Measurements from ENCODE around the gene ARHGEF28. TPM values are rescaled to one million over a fixed set of nuclear protein-coding genes. Genes with fewer than 3 reads are reported as not detected.

ARHGEF28 gene
- total RNA-seq, 4 donors from 2014 or later, result 9.8 to 18.7 (median 18.6) TPM

DNA sequence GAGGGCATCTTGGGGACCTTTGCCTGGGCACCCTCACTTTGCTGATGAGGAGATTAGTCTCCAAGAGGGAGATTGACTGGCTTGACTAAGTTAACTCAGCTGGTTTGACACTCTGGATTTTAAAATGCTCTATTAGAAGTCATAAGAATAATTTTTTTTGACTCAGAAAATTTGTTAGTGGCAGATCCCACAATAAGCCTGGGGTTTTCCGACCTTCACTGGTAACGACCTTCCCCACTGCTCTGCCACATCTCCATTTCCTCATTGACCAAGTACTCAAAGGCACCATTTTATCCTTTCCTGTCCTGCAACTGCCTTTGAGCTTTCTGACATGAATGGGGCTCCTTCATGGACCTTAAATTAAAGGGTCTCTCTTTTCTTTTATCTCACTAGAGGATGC is 67.0 kb downstream of the ARHGEF28 start:
- H3K27ac ChIP-seq, result no peak overlapping the region
- no peak for TF ChIP-seq POLR2AphosphoS5 (IDR thresholded peaks at IDR 0.05)
- TF ChIP-seq CTCF (IDR thresholded peaks at IDR 0.05), result no peak
- TF ChIP-seq EP300 (IDR thresholded peaks at IDR 0.05; ENCODE audit: low read depth), result no peak
- no peak for TF ChIP-seq POLR2A (IDR thresholded peaks at IDR 0.05)
- intact Hi-C loops (cut with DNase I; ENCODE audit: low total_unique reads), result no loop called here
- no peaks in the 10 kb centered on the region for H3K27me3 ChIP-seq
- in situ Hi-C loops (cut with MboI; ENCODE audit: low pct_ligation_motif_present in 1 of 4, low pct_unique_long_range_greater_than_20kb in 1 of 4, low sequenced_read_pairs in 3 of 4), result loop anchor here in 1 of 4 donors (5.0 kb wide), 1 partner anchor 101 kb away; no protein-coding TSS in a partner anchor
- no peak overlapping the region for H3K4me3 ChIP-seq
- no peak for DNase-seq
- H3K4me1 ChIP-seq, result peaks cover 0 to 10% (median 0%) of the 10 kb centered on the region in 4 donors
- no peaks in the 10 kb centered on the region for H3K9me3 ChIP-seq
- WGBS, 2 donors (ENCODE audit: low coverage in 1 of 2), result 75% methylated on average over 2 of the region's 2 CpGs; no CpG with 5 or more reads in 1 of the 2 donors
- no peaks in the 10 kb centered on the region for H3K36me3 ChIP-seq

- Histone ChIP-seq H3K9me3 (no peaks in the 10 kb centered on the region), H3K27me3 (no peaks in the 10 kb centered on the region), H3K27ac (no peak overlapping the region), H3K4me1 (peaks cover 0 to 10% (median 0%) of the 10 kb centered on the region in 4 donors), H3K4me3 (no peak overlapping the region), H3K36me3 (no peaks in the 10 kb centered on the region)
- in situ Hi-C loops (cut with MboI; ENCODE audit: low pct_ligation_motif_present in 1 of 4, low pct_unique_long_range_greater_than_20kb in 1 of 4, low sequenced_read_pairs in 3 of 4), result loop anchor here in 1 of 4 donors (5.0 kb wide), 1 partner anchor 101 kb away; no protein-coding TSS in a partner anchor
- 23 to 39% methylated on average over 2 to 4 of the region's 4 CpGs for WGBS, 2 donors (ENCODE audit: low coverage in 1 of 2)
- peak; percentile 17 for DNase-seq
- intact Hi-C loops (cut with DNase I; ENCODE audit: low total_unique reads), result no loop called here
- TF ChIP-seq CTCF (IDR thresholded peaks at IDR 0.05) (peak; percentile 45 to 55 (median 53)), EP300 (IDR thresholded peaks at IDR 0.05; ENCODE audit: low read depth) (no peak), POLR2A (IDR thresholded peaks at IDR 0.05) (no peak)
These were observed 67.6 kb downstream of the ARHGEF28 start for GRCh38 chr5:73693573-73694061.

GRCh38 chr5:73694089-73694488 is 68.1 kb downstream of the ARHGEF28 start:
- Histone ChIP-seq H3K27ac (no peak overlapping the region), H3K9me3 (no peaks in the 10 kb centered on the region), H3K36me3 (no peaks in the 10 kb centered on the region), H3K27me3 (no peaks in the 10 kb centered on the region), H3K4me1 (peaks cover 0 to 10% (median 0%) of the 10 kb centered on the region in 4 donors), H3K4me3 (no peak overlapping the region)
- 57 to 64% methylated on average over 2 of the region's 2 CpGs for WGBS, 2 donors (ENCODE audit: low coverage in 1 of 2)
- no peak for DNase-seq
- in situ Hi-C loops (cut with MboI; ENCODE audit: low pct_ligation_motif_present in 1 of 4, low pct_unique_long_range_greater_than_20kb in 1 of 4, low sequenced_read_pairs in 3 of 4), result loop anchor here in 1 of 4 donors (5.0 kb wide), 1 partner anchor 102 kb away; no protein-coding TSS in a partner anchor
- intact Hi-C loops (cut with DNase I; ENCODE audit: low total_unique reads), result no loop called here
- TF ChIP-seq CTCF (IDR thresholded peaks at IDR 0.05), result no peak
- TF ChIP-seq POLR2AphosphoS5 (IDR thresholded peaks at IDR 0.05), result no peak
- TF ChIP-seq EP300 (IDR thresholded peaks at IDR 0.05; ENCODE audit: low read depth), result no peak
- TF ChIP-seq POLR2A (IDR thresholded peaks at IDR 0.05), result no peak

GRCh38 chr5:73698011-73698410 is 72.0 kb downstream of the ARHGEF28 start:
- Histone ChIP-seq H3K36me3 (no peaks in the 10 kb centered on the region), H3K27me3 (no peaks in the 10 kb centered on the region), H3K4me3 (no peak overlapping the region), H3K4me1 (peaks cover 0 to 10% (median 0%) of the 10 kb centered on the region in 4 donors), H3K9me3 (no peaks in the 10 kb centered on the region), H3K27ac (no peak overlapping the region)
- 80 to 88% methylated on average over 3 of the region's 3 CpGs for WGBS, 2 donors (ENCODE audit: low coverage in 1 of 2)
- in situ Hi-C loops (cut with MboI; ENCODE audit: low pct_ligation_motif_present in 1 of 4, low pct_unique_long_range_greater_than_20kb in 1 of 4, low sequenced_read_pairs in 3 of 4), result no loop called here
- TF ChIP-seq CTCF (IDR thresholded peaks at IDR 0.05), result no peak
- TF ChIP-seq EP300 (IDR thresholded peaks at IDR 0.05; ENCODE audit: low read depth), result no peak
- TF ChIP-seq POLR2AphosphoS5 (IDR thresholded peaks at IDR 0.05), result no peak
- TF ChIP-seq POLR2A (IDR thresholded peaks at IDR 0.05), result no peak
- intact Hi-C loops (cut with DNase I; ENCODE audit: low total_unique reads), result no loop called here
- no peak for DNase-seq
